HL-60 (cell line): Measurements from ENCODE around the gene DMD.
A peak's percentile ranks its signal among the peaks of the same experiment; 100 is the strongest.

Experiments used
- DNase-seq, 2 experiments: peaks; one replicate each; pipeline ENCODE4 v3.0.0-alpha.2; 2010 to 2020; ENCODE audit warnings: low read depth in 1 of 2, low spot score in 1 of 2
- H3K27ac ChIP-seq: fragments of 250-450 bp; sonication (Bioruptor Pico); replicated peaks from 2 replicates; pipeline ENCODE4 v1.5.1; 2020; ENCODE audit warnings: mild to moderate bottlenecking, moderate library complexity
- H3K27me3 ChIP-seq: fragments of 250-450 bp; sonication (Bioruptor Pico); 2 replicates; pipeline ENCODE4 v1.5.1; 2021; ENCODE audit warnings: mild to moderate bottlenecking, moderate library complexity; ENCODE audit not compliant: insufficient read depth, poor library complexity, severe bottlenecking
- H3K4me3 ChIP-seq: replicated peaks from 2 replicates; pipeline ENCODE4 v1.5.1; 2011; ENCODE audit warnings: mild to moderate bottlenecking, control low read depth, low read length; ENCODE audit not compliant: insufficient read depth
- GABPA ChIP-seq: IDR thresholded peaks from 2 replicates; pipeline ENCODE4 v1.6.1; 2012; ENCODE audit warnings: low read depth
- POLR2AphosphoS5 ChIP-seq: IDR thresholded peaks from 2 replicates; pipeline ENCODE4 v1.6.1; 2012; ENCODE audit warnings: low read depth
- SPI1 ChIP-seq: IDR thresholded peaks from 2 replicates; pipeline ENCODE4 v1.6.1; 2012; ENCODE audit warnings: low read depth, mild to moderate bottlenecking, borderline replicate concordance
- TF ChIP-seq, protein P1 (sequence below): IDR thresholded peaks from one replicate; pipeline ENCODE4 v1.5.1; 2011; ENCODE audit warnings: low read length, control low read depth, inconsistent platforms; ENCODE audit not compliant: insufficient read depth
- TF ChIP-seq, protein P2 (sequence below): IDR thresholded peaks from 2 replicates; pipeline ENCODE4 v1.6.1; 2012; ENCODE audit warnings: low read depth; ENCODE audit not compliant: insufficient replicate concordance

Gene DMD

DNA sequence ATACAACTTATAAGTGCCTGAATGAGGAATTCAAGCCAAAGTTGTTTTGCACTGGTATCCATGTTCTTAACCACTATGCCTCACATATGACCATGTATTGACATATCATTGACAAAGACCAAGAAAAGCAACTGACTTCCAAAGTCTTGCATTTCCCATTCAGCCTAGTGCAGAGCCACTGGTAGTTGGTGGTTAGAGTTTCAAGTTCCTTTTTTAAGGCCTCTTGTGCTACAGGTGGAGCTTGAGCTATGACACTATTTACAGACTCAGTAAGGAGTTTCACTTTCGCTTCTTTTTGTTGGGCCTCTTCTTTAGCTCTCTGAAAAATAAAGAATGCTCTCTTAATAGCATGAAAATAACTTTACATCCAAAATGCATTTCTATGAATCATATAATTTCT, 763.0 kb downstream of the DMD start:
- TF ChIP-seq, protein P1, sequence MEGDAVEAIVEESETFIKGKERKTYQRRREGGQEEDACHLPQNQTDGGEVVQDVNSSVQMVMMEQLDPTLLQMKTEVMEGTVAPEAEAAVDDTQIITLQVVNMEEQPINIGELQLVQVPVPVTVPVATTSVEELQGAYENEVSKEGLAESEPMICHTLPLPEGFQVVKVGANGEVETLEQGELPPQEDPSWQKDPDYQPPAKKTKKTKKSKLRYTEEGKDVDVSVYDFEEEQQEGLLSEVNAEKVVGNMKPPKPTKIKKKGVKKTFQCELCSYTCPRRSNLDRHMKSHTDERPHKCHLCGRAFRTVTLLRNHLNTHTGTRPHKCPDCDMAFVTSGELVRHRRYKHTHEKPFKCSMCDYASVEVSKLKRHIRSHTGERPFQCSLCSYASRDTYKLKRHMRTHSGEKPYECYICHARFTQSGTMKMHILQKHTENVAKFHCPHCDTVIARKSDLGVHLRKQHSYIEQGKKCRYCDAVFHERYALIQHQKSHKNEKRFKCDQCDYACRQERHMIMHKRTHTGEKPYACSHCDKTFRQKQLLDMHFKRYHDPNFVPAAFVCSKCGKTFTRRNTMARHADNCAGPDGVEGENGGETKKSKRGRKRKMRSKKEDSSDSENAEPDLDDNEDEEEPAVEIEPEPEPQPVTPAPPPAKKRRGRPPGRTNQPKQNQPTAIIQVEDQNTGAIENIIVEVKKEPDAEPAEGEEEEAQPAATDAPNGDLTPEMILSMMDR: no peak
- TF ChIP-seq GABPA (no peak), SPI1 (no peak), POLR2AphosphoS5 (no peak)
- TF ChIP-seq, protein P2, sequence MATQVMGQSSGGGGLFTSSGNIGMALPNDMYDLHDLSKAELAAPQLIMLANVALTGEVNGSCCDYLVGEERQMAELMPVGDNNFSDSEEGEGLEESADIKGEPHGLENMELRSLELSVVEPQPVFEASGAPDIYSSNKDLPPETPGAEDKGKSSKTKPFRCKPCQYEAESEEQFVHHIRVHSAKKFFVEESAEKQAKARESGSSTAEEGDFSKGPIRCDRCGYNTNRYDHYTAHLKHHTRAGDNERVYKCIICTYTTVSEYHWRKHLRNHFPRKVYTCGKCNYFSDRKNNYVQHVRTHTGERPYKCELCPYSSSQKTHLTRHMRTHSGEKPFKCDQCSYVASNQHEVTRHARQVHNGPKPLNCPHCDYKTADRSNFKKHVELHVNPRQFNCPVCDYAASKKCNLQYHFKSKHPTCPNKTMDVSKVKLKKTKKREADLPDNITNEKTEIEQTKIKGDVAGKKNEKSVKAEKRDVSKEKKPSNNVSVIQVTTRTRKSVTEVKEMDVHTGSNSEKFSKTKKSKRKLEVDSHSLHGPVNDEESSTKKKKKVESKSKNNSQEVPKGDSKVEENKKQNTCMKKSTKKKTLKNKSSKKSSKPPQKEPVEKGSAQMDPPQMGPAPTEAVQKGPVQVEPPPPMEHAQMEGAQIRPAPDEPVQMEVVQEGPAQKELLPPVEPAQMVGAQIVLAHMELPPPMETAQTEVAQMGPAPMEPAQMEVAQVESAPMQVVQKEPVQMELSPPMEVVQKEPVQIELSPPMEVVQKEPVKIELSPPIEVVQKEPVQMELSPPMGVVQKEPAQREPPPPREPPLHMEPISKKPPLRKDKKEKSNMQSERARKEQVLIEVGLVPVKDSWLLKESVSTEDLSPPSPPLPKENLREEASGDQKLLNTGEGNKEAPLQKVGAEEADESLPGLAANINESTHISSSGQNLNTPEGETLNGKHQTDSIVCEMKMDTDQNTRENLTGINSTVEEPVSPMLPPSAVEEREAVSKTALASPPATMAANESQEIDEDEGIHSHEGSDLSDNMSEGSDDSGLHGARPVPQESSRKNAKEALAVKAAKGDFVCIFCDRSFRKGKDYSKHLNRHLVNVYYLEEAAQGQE: no peak
- no peak overlapping the region for H3K4me3 ChIP-seq
- no peaks in the 10 kb centered on the region for H3K27me3 ChIP-seq
- peak; percentile 18 to 62 for DNase-seq
- H3K27ac ChIP-seq: peak overlapping the region; percentile 63

DNA sequence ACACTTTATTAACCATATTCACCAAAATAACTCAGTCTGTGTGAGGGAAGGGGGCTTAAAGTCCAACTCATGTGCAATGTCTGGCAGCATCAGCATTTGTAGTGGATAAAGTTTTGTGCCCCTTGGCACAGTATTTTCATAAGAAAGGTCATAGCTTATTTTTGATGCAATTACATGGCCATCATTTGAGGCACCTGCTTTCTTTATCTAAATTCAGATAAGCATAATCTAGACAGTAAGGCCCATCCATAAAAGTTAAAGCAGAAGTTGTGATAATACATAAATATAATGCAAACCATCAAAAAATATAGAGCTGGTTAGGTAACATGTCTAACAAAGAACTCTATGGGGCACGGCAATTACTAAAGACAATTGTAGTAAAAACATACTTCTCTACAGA, 763.7 kb downstream of the DMD start:
- TF ChIP-seq, protein P2: no peak
- TF ChIP-seq GABPA: no peak
- TF ChIP-seq SPI1: no peak
- DNase-seq: no peak
- H3K27me3 ChIP-seq: no peaks in the 10 kb centered on the region
- peak overlapping the region; percentile 63 for H3K27ac ChIP-seq
- H3K4me3 ChIP-seq: no peak overlapping the region

DNA sequence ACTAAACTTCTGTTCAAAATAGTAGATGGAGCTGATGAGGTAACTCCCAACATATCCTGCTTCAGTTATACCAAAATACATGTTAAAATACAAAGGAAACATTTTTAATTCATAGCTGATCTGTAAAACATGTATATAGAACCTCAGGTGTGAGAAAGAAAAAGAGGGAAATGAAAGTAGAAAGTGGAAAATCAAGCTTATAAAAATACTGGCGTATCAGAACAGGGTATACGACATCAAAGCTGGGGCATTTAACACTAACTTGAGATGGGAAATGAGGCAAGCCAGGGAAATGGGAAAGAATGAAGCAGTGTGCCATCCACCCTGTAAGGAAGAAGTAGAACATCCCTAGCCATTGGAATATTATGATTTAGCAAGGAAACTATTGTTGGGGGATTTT, 767.5 kb downstream of the DMD start:
- Histone ChIP-seq H3K27ac (no peak overlapping the region), H3K27me3 (no peaks in the 10 kb centered on the region), H3K4me3 (no peak overlapping the region)
- TF ChIP-seq GABPA: no peak
- TF ChIP-seq, protein P1: no peak
- no peak for TF ChIP-seq SPI1
- TF ChIP-seq, protein P2: no peak
- TF ChIP-seq POLR2AphosphoS5: no peak
- DNase-seq: no peak

DNA sequence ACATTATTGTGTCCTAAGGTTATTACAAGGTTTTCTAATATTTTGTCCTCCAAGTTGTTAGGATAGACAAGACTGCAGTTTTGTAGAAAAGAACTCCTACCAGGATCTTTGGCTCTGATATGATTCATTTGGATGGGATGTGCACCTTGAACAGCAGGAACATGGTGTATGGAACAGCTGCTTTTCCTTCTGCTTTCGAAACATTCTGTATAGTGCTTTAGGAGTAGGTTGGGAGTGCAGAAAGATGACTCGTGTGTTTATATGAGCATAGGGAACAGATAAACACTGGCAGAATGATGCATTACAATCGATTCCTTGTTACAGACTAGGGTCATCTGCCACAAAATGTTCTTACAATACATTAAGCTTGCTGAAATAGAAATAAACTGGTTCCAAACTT, 790.1 kb downstream of the DMD start:
- no peak for DNase-seq
- no peak overlapping the region for H3K27ac ChIP-seq

More for the DNA sequence above, 790.1 kb downstream of the DMD start:
- TF ChIP-seq, protein P2: no peak
- TF ChIP-seq POLR2AphosphoS5 (no peak), SPI1 (no peak), GABPA (no peak)
- TF ChIP-seq, protein P1: no peak
- Histone ChIP-seq H3K27me3 (no peaks in the 10 kb centered on the region), H3K4me3 (no peak overlapping the region)
